ENCODE data around the gene DLK2. TPM values are rescaled to one million over a fixed set of nuclear protein-coding genes. Genes with fewer than 3 reads are reported as not detected.
"Not testable (repeated sequence)": the region's sequence is repeated elsewhere in the genome, so short reads cannot be mapped to it uniquely, and the experiment has no call there.

The DLK2 gene
- total and polyA plus RNA-seq, 8 donors = 0.22 to 1.1 (median 0.31) TPM; not detected in 2

DNA sequence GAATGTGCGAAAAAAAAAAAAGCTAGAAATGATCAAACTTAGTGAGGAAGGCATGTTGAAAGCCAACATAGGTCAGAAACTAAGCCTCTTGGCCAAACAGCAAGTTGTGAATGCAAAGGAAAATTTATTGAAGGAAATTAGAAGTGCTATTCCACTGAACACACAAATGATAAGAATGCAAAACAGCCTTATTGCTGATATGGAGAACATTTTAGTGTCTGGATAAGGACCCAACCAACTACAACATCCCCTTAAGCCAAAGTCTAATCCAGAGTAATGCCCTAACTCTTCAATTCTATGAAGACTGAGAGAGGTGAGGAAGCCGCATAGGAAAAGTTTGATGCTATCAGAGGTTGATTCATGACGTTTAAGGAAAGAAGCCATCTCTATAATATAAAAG is 33.5 kb downstream of the DLK2 start:
- Histone ChIP-seq H3K9me3 (no peaks in the 10 kb centered on the region), H3K27ac (no peak overlapping the region), H3K36me3 (no peaks in the 10 kb centered on the region), H3K27me3 (no peaks in the 10 kb centered on the region), H3K4me3 (no peak overlapping the region), H3K4me1 (no peaks in the 10 kb centered on the region)
- DNase-seq (no peak), ATAC-seq (no peak), FAIRE-seq (no peak)
- intact Hi-C loops (cut with DNase I) = no loop called here
- no peak for TF ChIP-seq CTCF (IDR thresholded peaks at IDR 0.05)
- 74 to 75% methylated on average over 3 of the region's 3 CpGs for WGBS, 2 donors

DNA sequence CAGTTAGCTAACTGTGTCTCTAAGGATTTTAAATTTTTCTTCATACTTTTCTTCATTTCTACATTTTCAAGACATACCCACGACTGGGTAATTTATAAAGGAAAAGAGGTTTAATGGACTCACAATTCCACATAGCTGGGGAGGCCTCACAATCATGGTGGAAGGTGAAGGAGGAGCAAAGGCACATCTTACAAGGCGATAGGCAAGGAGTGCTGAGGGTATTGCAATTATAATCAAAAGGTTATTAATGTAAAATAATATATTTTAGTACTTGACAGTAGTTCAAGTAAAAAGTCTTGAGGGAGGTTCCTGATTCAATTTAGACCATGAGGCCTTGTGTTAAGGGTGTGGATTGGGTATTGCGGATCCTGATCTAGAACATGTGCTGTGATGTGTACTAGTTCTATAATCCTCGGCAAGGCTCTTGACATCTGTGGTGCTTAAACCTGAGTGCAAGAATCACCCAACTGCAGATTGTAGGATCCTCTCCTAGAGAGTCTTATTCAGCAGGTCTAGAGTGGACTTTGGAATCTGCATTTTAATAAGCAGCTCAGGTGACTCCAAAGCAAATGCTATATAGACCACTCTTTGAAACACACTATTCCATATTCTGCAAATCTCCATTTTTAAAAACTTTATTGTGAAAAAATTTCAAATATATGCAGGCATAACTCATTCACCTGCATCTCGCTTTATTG is 35.2 kb downstream of the DLK2 start:
- no peak for ATAC-seq
- no peaks in the 10 kb centered on the region for H3K27me3 ChIP-seq
- intact Hi-C loops (cut with DNase I) = no loop called here
- no peak overlapping the region for H3K4me3 ChIP-seq
- TF ChIP-seq CTCF (IDR thresholded peaks at IDR 0.05) = no peak
- no peak for FAIRE-seq
- H3K4me1 ChIP-seq = no peaks in the 10 kb centered on the region
- no peak for DNase-seq
- no peaks in the 10 kb centered on the region for H3K9me3 ChIP-seq
- H3K27ac ChIP-seq = no peak overlapping the region
- H3K36me3 ChIP-seq = no peaks in the 10 kb centered on the region
- 60 to 64% methylated on average over 5 of the region's 5 CpGs for WGBS, 2 donors

DNA sequence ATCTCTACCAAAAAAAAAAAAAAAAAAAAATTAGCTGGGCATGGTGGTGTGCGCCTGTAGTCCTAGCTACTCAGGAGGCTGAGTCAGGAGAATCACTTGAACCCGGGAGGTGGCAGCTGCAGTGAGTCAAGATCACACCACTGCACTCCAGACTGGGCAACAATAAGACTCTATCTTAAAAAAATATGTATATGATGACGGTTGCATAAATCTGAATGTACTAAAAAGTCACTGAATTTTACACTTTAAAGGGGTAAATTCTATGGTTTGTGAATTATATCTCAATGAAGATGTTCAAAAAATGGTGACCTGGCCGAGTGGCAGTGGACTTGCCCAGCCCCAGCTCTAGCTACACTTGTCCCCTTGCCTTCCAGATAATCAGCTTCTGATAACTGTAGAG is 38.4 kb downstream of the DLK2 start:
- no peaks in the 10 kb centered on the region for H3K4me1 ChIP-seq
- H3K9me3 ChIP-seq = no peaks in the 10 kb centered on the region
- no peak for TF ChIP-seq CTCF (IDR thresholded peaks at IDR 0.05)
- H3K4me3 ChIP-seq = no peak overlapping the region
- ATAC-seq (no peak), FAIRE-seq (no peak), DNase-seq (no peak)
- H3K36me3 ChIP-seq = no peaks in the 10 kb centered on the region
- intact Hi-C loops (cut with DNase I) = no loop called here
- H3K27ac ChIP-seq = no peak overlapping the region
- WGBS, 2 donors = 68 to 80% methylated on average over 4 of the region's 4 CpGs
- no peaks in the 10 kb centered on the region for H3K27me3 ChIP-seq

- 89 to 93% methylated on average over 8 of the region's 8 CpGs for WGBS, 2 donors
- H3K4me3 ChIP-seq; DNase-seq; ATAC-seq; H3K27ac ChIP-seq; intact Hi-C loops (cut with DNase I); H3K27me3 ChIP-seq; FAIRE-seq; H3K36me3 ChIP-seq; H3K9me3 ChIP-seq; H3K4me1 ChIP-seq: not testable (repeated sequence)
These were observed 40.1 kb downstream of the DLK2 start for GRCh38 chr6:43415275-43415674.

DNA sequence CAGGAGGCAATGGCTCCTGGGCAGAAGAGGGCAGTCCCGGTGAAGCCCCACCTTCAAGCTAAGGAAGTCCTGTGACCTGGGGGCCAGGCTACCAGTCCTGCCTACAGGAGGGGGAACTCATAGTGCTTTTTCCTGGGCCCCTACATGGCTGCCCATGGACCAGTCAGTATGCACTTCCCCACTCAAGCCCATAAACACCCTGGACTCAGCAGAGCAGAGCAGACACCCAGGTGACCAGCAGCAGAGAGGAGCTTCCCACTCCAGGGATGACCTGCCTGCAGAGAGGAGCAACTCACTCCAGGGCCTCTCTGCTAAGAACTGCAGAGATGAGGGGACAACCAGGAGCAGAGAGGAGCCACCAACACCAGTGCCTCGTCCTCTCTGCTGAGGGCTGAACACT is 42.3 kb downstream of the DLK2 start:
- TF ChIP-seq CTCF (IDR thresholded peaks at IDR 0.05) = no peak
- Histone ChIP-seq H3K27ac (no peak overlapping the region), H3K9me3 (no peaks in the 10 kb centered on the region), H3K4me1 (no peaks in the 10 kb centered on the region), H3K4me3 (no peak overlapping the region), H3K36me3 (no peaks in the 10 kb centered on the region), H3K27me3 (no peaks in the 10 kb centered on the region)
- 97 to 100% methylated on average over 2 of the region's 2 CpGs for WGBS, 2 donors
- FAIRE-seq = no peak
- DNase-seq = no peak
- ATAC-seq = no peak
- intact Hi-C loops (cut with DNase I) = no loop called here

All from pancreas (tissue), 10 donors.